IMR-90 (cell line): ENCODE results near the gene CERT1. TPM values are rescaled to one million over a fixed set of nuclear protein-coding genes. Genes with fewer than 3 reads are reported as not detected.

Experiments
- ATAC-seq: fragments of 200-7000 bp; cut with Tn5 transposase; 2 replicates; pipeline ENCODE4 v1.9.1; 2020; ENCODE audit warnings: low read depth, mild to moderate bottlenecking, moderate library complexity
- BruUV-seq: library from RNA; stranded (reverse); fragments of 400-500 nt; replicated peaks from 2 replicates; lab custom pipeline; 2021; lab: Mats Ljungman, UMichigan
- CTCF ChIA-PET: fragments of 300-600 bp; formaldehyde crosslinking; extraction: SDS; loops from one replicate; lab custom pipeline; 2021; ENCODE audit warnings: antibody characterized with exemption; lab: Yijun Ruan, JAX
- POLR2A ChIA-PET: fragments of 300-600 bp; sonication (Branson Sonifier 250); formaldehyde crosslinking; loops from one replicate; lab custom pipeline; 2022; ENCODE audit warnings: antibody characterized with exemption; ENCODE audit not compliant: unreplicated experiment; lab: Charles Lee
- DNase-seq: peaks from one replicate; pipeline ENCODE4 v3.0.0; 2013
- H2AFZ ChIP-seq: replicated peaks from 2 replicates; pipeline ENCODE3; 2013; ENCODE audit warnings: low read length, mild to moderate bottlenecking; ENCODE audit not compliant: poor library complexity
- H2AK5ac ChIP-seq: 2 replicates; pipeline ENCODE4 v1.6.1; 2013; ENCODE audit warnings: low read depth, low read length, inconsistent platforms
- H2AK9ac ChIP-seq: replicated peaks from 2 replicates; pipeline ENCODE3; 2013; ENCODE audit warnings: mild to moderate bottlenecking, low read depth, low read length, moderate library complexity; ENCODE audit not compliant: poor library complexity
- H2BK120ac ChIP-seq: 2 replicates; pipeline ENCODE4 v1.6.1; 2013; ENCODE audit warnings: low read depth, low read length, inconsistent platforms
- H2BK15ac ChIP-seq: 3 replicates; pipeline ENCODE4 v1.6.1; 2013; ENCODE audit warnings: low read depth, low read length, inconsistent platforms
- H2BK20ac ChIP-seq: 2 replicates; pipeline ENCODE4 v1.6.1; 2013; ENCODE audit warnings: low read depth, mild to moderate bottlenecking, inconsistent platforms, low read length, moderate library complexity
- H2BK5ac ChIP-seq: 2 replicates; pipeline ENCODE4 v1.6.1; 2013; ENCODE audit warnings: mild to moderate bottlenecking, low read depth, low read length, inconsistent platforms; ENCODE audit not compliant: poor library complexity, severe bottlenecking
- H3K14ac ChIP-seq: replicated peaks from 2 replicates; pipeline ENCODE4 v1.6.1; 2013; ENCODE audit warnings: low read depth, low read length, inconsistent platforms
- H3K18ac ChIP-seq: 2 replicates; pipeline ENCODE4 v1.6.1; 2013; ENCODE audit warnings: low read depth, low read length, control low read depth
- H3K23ac ChIP-seq: 2 replicates; pipeline ENCODE4 v1.6.1; 2013; ENCODE audit warnings: low read depth, low read length, inconsistent platforms
- H3K27ac ChIP-seq: 2 replicates; pipeline ENCODE4 v1.5.1; 2013; ENCODE audit warnings: mild to moderate bottlenecking, control low read depth, low read length; ENCODE audit not compliant: insufficient read depth
- H3K27me3 ChIP-seq: 2 replicates; pipeline ENCODE4 v1.6.1; 2013; ENCODE audit warnings: low read length; ENCODE audit not compliant: control insufficient read depth, insufficient read depth
- H3K36me3 ChIP-seq: 2 replicates; pipeline ENCODE4 v1.6.1; 2013; ENCODE audit warnings: low read length, mixed read lengths; ENCODE audit not compliant: control insufficient read depth, insufficient read depth
- H3K4ac ChIP-seq: 2 replicates; pipeline ENCODE4 v1.6.1; 2013; ENCODE audit warnings: low read depth, low read length, inconsistent platforms
- H3K4me1 ChIP-seq: 2 replicates; pipeline ENCODE4 v1.6.1; 2013; ENCODE audit warnings: low read length, mixed read lengths; ENCODE audit not compliant: control insufficient read depth, insufficient read depth
- H3K4me2 ChIP-seq: 2 replicates; pipeline ENCODE4 v1.6.1; 2013; ENCODE audit warnings: low read depth, mild to moderate bottlenecking, control low read depth, low read length, moderate library complexity
- H3K4me3 ChIP-seq: 2 replicates; pipeline ENCODE4 v1.5.1; 2013; ENCODE audit warnings: low read depth, mild to moderate bottlenecking, control low read depth, low read length, moderate library complexity; ENCODE audit not compliant: insufficient read depth
- H3K56ac ChIP-seq: 2 replicates; pipeline ENCODE4 v1.6.1; 2013; ENCODE audit warnings: low read length, inconsistent platforms; ENCODE audit not compliant: insufficient read depth; ENCODE audit errors: extremely low read depth
- H3K79me1 ChIP-seq, 2 experiments: 2 replicates each; pipeline ENCODE4 v1.6.1; 2013; ENCODE audit warnings: low read length in 2 of 2, inconsistent platforms in 1 of 2, low read depth in 1 of 2
- H3K9ac ChIP-seq: 2 replicates; pipeline ENCODE4 v1.6.1; 2013; ENCODE audit warnings: low read depth, low read length, control low read depth
- H3K9me1 ChIP-seq: 2 replicates; pipeline ENCODE4 v1.6.1; 2013; ENCODE audit warnings: low read length, inconsistent platforms; ENCODE audit not compliant: insufficient read depth
- H3K9me3 ChIP-seq: 2 replicates; pipeline ENCODE4 v1.6.1; 2013; ENCODE audit warnings: low read length; ENCODE audit not compliant: control insufficient read depth, insufficient read depth
- H4K20me1 ChIP-seq: 2 replicates; pipeline ENCODE4 v1.6.1; 2013; ENCODE audit warnings: low read length, inconsistent platforms; ENCODE audit not compliant: insufficient read depth
- H4K5ac ChIP-seq: 2 replicates; pipeline ENCODE4 v1.6.1; 2013; ENCODE audit warnings: mild to moderate bottlenecking, low read depth, low read length, control low read depth
- H4K8ac ChIP-seq, 2 experiments: 2 replicates each; pipeline ENCODE4 v1.6.1; 2013; ENCODE audit warnings: low read depth in 2 of 2, low read length in 2 of 2, control low read depth in 1 of 2, inconsistent platforms in 1 of 2
- H4K91ac ChIP-seq: 2 replicates; pipeline ENCODE4 v1.6.1; 2013; ENCODE audit warnings: low read depth, low read length, inconsistent platforms; ENCODE audit not compliant: insufficient read depth
- BHLHE40 ChIP-seq: fragments of 150-350 bp; IDR thresholded peaks from 2 replicates; pipeline ENCODE4 v1.6.1; 2016; ENCODE audit warnings: mild to moderate bottlenecking, low read depth, low read length
- CEBPB ChIP-seq: IDR thresholded peaks from 2 replicates; pipeline ENCODE4 v1.6.1; 2012; ENCODE audit warnings: low read depth, low read length, improper control_type of control experiment
- CHD1 ChIP-seq: IDR thresholded peaks from 2 replicates; pipeline ENCODE4 v1.6.1; 2012; ENCODE audit warnings: low read depth, low read length, improper control_type of control experiment
- FOS ChIP-seq: fragments of 150-350 bp; IDR thresholded peaks from 2 replicates; pipeline ENCODE4 v1.6.1; 2016; ENCODE audit warnings: low read depth, low read length
- MAFK ChIP-seq: IDR thresholded peaks from 2 replicates; pipeline ENCODE4 v1.6.1; 2012; ENCODE audit warnings: low read depth, low read length, improper control_type of control experiment
- MAZ ChIP-seq: IDR thresholded peaks from 2 replicates; pipeline ENCODE4 v1.6.1; 2012; ENCODE audit warnings: low read depth, mild to moderate bottlenecking, low read length, improper control_type of control experiment, moderate library complexity, borderline replicate concordance
- MXI1 ChIP-seq: IDR thresholded peaks from 2 replicates; pipeline ENCODE4 v1.6.1; 2012; ENCODE audit warnings: low read depth, mild to moderate bottlenecking, low read length, moderate library complexity, borderline replicate concordance
- NFE2L2 ChIP-seq: fragments of 150-350 bp; IDR thresholded peaks from 2 replicates; pipeline ENCODE4 v1.6.1; 2016; ENCODE audit warnings: low read depth, mild to moderate bottlenecking, low read length
- POLR2A ChIP-seq: IDR thresholded peaks from 2 replicates; pipeline ENCODE4 v1.6.1; 2012; ENCODE audit warnings: mild to moderate bottlenecking, low read depth, low read length
- RAD21 ChIP-seq: IDR thresholded peaks from 2 replicates; pipeline ENCODE4 v1.6.1; 2012; ENCODE audit warnings: low read length, improper control_type of control experiment
- RCOR1 ChIP-seq: IDR thresholded peaks from 2 replicates; pipeline ENCODE4 v1.6.1; 2012; ENCODE audit warnings: mild to moderate bottlenecking, low read length, improper control_type of control experiment; ENCODE audit not compliant: insufficient replicate concordance
- RFX5 ChIP-seq: IDR thresholded peaks from 2 replicates; pipeline ENCODE4 v1.8.0; 2012; ENCODE audit warnings: low read depth, mild to moderate bottlenecking, low read length, moderate library complexity
- SMC3 ChIP-seq: fragments of 150-350 bp; IDR thresholded peaks from 2 replicates; pipeline ENCODE4 v1.6.1; 2016; ENCODE audit warnings: low read depth, mild to moderate bottlenecking, antibody characterized with exemption, low read length, moderate library complexity
- WGBS, 2 experiments: methylation state at CpG; one replicate each; pipeline versions ENCODE4 v1.1.5 to v1.1.7; 2013; ENCODE audit warnings: missing lambda C conversion rate in 2 of 2; ENCODE audit not compliant: insufficient read length in 1 of 2; ENCODE audit errors: extremely low coverage in 2 of 2; 5-methylcytosine and 5-hydroxymethylcytosine counted together
- dilution Hi-C: fragments of 300-500 bp; cut with HindIII; formaldehyde crosslinking; loops from one replicate; pipeline ENCODE4 v1.14.3; 2018; ENCODE audit warnings: low sequenced_read_pairs; ENCODE audit not compliant: unreplicated experiment
- in situ Hi-C: fragments of 300-500 bp; cut with MboI; formaldehyde crosslinking; loops from 3 replicates; pipeline ENCODE4 v1.14.3; 2019; ENCODE audit warnings: low sequenced_read_pairs, inconsistent platforms, mixed read lengths
- intact Hi-C: fragments of 100-400 bp; cut with micrococcal nuclease; formaldehyde crosslinking; loops from 2 replicates; pipeline ENCODE4 v1.10.0; 2022
- polyA plus RNA-seq, 3 experiments: library from polyadenylated mRNA; depleted of rRNA; stranded (reverse); fragments of >200 nt; gene quantifications; 2 replicates each; pipeline ENCODE4 v1.2.3, GENCODE V29; 2012; ENCODE audit warnings: low replicate concordance in 1 of 3
- total RNA-seq: library from RNA; depleted of rRNA; stranded (reverse); fragments of >200 nt; gene quantifications from 2 replicates; pipeline ENCODE4 v1.2.3, GENCODE V29; 2012
- TF ChIP-seq, protein P1 (sequence below): conservative IDR thresholded peaks from 2 replicates; pipeline ENCODE4 v1.5.1; 2012; ENCODE audit warnings: mild to moderate bottlenecking, low read depth, low read length, improper control_type of control experiment
- TF ChIP-seq, protein P2 (sequence below): fragments of 150-350 bp; IDR thresholded peaks from 2 replicates; pipeline ENCODE4 v1.6.1; 2017; ENCODE audit warnings: mild to moderate bottlenecking, antibody characterized with exemption, low read length, low read depth
- TF ChIP-seq, protein P3 (sequence below): fragments of 150-350 bp; IDR thresholded peaks from 2 replicates; pipeline ENCODE4 v1.6.1; 2016; ENCODE audit warnings: low read depth, mild to moderate bottlenecking, low read length, moderate library complexity, borderline replicate concordance

Gene CERT1
- total and polyA plus RNA-seq, 2 of the 4 experiments (the other 2 are of a cell fraction): 7.2 TPM

DNA sequence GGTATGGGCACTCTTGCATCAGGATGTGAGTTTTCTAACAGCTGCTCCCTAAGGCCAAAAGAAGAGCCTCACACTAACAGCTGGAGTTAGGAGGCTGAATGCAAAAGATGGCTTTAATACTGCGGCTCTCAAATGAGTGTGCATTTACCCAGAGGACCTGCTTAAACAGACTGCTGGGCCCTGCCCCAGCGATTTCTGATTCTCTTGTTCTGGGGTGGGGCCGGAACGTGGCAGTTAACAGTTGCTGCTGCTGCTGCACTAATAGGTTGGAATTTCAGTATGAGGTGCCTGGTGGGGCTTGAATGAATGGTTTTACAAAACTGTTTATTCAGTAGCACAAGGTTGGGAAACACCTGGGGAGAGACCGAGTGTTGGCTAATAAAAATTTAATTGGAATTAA lies 148.3 kb downstream of the CERT1 start:
- Histone ChIP-seq H3K4me3 (no peak overlapping the region), H3K23ac (no peak overlapping the region), H4K20me1 (no peaks in the 10 kb centered on the region), H2AK9ac (no peak overlapping the region), H3K18ac (no peak overlapping the region), H3K56ac (no peak overlapping the region), H4K91ac (no peak overlapping the region), H3K4me1 (peaks cover 2% of the 10 kb centered on the region), H4K8ac (no peak overlapping the region), H2BK5ac (no peak overlapping the region), H4K5ac (no peak overlapping the region), H3K27me3 (no peaks in the 10 kb centered on the region), H2AFZ (no peak overlapping the region), H3K9me3 (no peaks in the 10 kb centered on the region), H2AK5ac (no peak overlapping the region), H3K4ac (no peak overlapping the region), H3K9ac (no peak overlapping the region), H3K14ac (no peak overlapping the region), H2BK120ac (no peak overlapping the region), H3K36me3 (peaks cover 14% of the 10 kb centered on the region), H2BK20ac (no peak overlapping the region), H3K9me1 (no peaks in the 10 kb centered on the region), H3K27ac (no peak overlapping the region), H3K79me1 (no peaks in the 10 kb centered on the region), H3K4me2 (no peak overlapping the region), H2BK15ac (no peak overlapping the region)
- no TSS peak for BruUV-seq
- 100% methylated on average over 2 of the region's 5 CpGs; no CpG with 5 or more reads in 1 of the 2 experiments for whole genome bisulfite sequencing, 2 experiments
- ATAC-seq: no peak
- dilution Hi-C loops (no loop called here), in situ Hi-C loops (loop anchor here (25.0 kb wide), 1 partner anchor 601 kb away; the partner anchor contains the start of genes GFM2 and NSA2), intact Hi-C loops (loop anchor here (10.0 kb wide), 1 partner anchor 322 kb away; no protein-coding TSS in a partner anchor)
- no peak for TF ChIP-seq CHD1
- TF ChIP-seq, protein P1, sequence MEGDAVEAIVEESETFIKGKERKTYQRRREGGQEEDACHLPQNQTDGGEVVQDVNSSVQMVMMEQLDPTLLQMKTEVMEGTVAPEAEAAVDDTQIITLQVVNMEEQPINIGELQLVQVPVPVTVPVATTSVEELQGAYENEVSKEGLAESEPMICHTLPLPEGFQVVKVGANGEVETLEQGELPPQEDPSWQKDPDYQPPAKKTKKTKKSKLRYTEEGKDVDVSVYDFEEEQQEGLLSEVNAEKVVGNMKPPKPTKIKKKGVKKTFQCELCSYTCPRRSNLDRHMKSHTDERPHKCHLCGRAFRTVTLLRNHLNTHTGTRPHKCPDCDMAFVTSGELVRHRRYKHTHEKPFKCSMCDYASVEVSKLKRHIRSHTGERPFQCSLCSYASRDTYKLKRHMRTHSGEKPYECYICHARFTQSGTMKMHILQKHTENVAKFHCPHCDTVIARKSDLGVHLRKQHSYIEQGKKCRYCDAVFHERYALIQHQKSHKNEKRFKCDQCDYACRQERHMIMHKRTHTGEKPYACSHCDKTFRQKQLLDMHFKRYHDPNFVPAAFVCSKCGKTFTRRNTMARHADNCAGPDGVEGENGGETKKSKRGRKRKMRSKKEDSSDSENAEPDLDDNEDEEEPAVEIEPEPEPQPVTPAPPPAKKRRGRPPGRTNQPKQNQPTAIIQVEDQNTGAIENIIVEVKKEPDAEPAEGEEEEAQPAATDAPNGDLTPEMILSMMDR: no peak
- TF ChIP-seq, protein P2, sequence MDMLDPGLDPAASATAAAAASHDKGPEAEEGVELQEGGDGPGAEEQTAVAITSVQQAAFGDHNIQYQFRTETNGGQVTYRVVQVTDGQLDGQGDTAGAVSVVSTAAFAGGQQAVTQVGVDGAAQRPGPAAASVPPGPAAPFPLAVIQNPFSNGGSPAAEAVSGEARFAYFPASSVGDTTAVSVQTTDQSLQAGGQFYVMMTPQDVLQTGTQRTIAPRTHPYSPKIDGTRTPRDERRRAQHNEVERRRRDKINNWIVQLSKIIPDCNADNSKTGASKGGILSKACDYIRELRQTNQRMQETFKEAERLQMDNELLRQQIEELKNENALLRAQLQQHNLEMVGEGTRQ: no peak
- TF ChIP-seq MXI1: no peak
- no peak for TF ChIP-seq SMC3
- TF ChIP-seq POLR2A: no peak
- no peak for TF ChIP-seq NFE2L2
- no peak for TF ChIP-seq MAFK
- no peak for TF ChIP-seq FOS
- TF ChIP-seq RCOR1: no peak
- TF ChIP-seq CEBPB: no peak
- TF ChIP-seq, protein P3, sequence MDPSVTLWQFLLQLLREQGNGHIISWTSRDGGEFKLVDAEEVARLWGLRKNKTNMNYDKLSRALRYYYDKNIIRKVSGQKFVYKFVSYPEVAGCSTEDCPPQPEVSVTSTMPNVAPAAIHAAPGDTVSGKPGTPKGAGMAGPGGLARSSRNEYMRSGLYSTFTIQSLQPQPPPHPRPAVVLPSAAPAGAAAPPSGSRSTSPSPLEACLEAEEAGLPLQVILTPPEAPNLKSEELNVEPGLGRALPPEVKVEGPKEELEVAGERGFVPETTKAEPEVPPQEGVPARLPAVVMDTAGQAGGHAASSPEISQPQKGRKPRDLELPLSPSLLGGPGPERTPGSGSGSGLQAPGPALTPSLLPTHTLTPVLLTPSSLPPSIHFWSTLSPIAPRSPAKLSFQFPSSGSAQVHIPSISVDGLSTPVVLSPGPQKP: no peak
- no peak for TF ChIP-seq RFX5
- TF ChIP-seq MAZ: no peak
- no peak for TF ChIP-seq RAD21
- TF ChIP-seq BHLHE40: no peak
- POLR2A ChIA-PET: no interaction called here
- CTCF ChIA-PET: interaction anchor here (1.5 kb wide), 1 partner anchor 318 kb away, joined by 5 read pairs; no protein-coding TSS in a partner anchor
- no peak for DNase-seq
